ENCODE data around the gene KCNK3.
A peak's percentile ranks its signal among the peaks of the same experiment; 100 is the strongest.
"Not testable (repeated sequence)": the region's sequence is repeated elsewhere in the genome, so short reads cannot be mapped to it uniquely, and the experiment has no call there.

Gene KCNK3

DNA sequence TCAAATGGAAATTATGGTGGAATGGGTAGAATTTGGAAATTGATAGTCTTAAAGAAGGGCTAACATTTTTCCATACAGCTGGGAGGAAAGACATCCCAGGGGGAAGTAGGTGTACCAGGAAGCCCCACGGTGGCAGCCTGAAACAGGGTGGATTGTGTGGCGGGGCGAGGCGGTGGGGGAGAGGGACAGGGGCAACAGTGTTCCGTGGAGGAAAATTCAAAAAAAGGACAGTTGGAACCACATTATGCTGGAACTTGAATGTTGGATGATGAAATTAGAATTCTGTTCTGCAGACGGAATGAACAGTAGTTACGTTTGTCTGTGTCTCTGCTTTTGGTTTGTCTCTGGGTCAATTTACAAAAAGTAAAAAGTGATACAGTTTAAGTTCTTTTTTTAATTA, 40.7 kb upstream of the KCNK3 start:
- no peaks in the 10 kb centered on the region for H3K36me3 ChIP-seq (ENCODE audit: control insufficient read depth, insufficient read depth, low read length)
- peaks cover 4% of the 10 kb centered on the region; the same call in 1 of the 2 replicates for H3K4me1 ChIP-seq (ENCODE audit: control insufficient read depth, insufficient read depth, low read length)
- H3K9me3 ChIP-seq (ENCODE audit: control insufficient read depth, insufficient read depth, low read length), result no peaks in the 10 kb centered on the region
- no peak overlapping the region for H3K27ac ChIP-seq (ENCODE audit: low read length)
- no peak overlapping the region for H3K4me3 ChIP-seq (ENCODE audit: low read length)
- no CpG with 5 or more reads among the region's 7 CpGs for whole genome bisulfite sequencing (ENCODE audit: insufficient coverage, insufficient read length)
- no peaks in the 10 kb centered on the region for H3K27me3 ChIP-seq (ENCODE audit: control insufficient read depth, insufficient read depth, low read length)
- no peak for DNase-seq (ENCODE audit: low read depth, low spot score)

DNA sequence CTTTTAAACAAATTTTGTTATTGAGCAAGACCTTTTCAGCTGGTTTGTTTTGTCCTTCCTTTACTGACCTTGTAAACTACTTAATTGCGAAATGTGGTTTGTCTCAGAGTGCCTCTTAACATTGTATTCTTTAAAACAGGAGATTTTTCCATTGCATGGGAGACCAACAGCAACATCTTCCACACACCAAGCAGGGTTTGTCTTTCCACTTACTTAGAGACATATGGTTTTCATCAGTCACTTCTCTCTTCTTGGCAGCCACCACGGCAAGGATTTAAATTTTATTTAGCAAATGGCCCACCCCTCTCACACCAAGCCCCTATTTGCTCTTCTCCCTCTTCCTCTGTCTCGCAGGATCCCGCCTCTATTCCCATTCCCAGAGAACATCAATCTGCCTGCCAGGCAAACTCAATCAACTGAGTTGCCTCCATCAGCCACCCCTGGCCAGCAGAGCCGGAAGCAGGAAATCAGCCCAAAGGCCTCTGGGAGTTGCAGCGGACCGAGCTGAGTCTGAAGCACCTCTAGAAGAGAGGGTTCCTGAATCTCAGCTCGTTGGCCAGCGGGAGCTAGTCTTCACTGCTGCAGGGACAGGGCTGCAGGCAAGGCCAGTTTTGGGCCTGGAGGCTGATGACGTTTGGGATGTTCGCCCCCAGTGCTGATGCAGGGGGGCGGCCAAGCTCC, 40.0 kb upstream of the KCNK3 start:
- Histone ChIP-seq H3K4me3 (ENCODE audit: low read length) (no peak overlapping the region), H3K9me3 (ENCODE audit: control insufficient read depth, insufficient read depth, low read length) (no peaks in the 10 kb centered on the region), H3K27ac (ENCODE audit: low read length) (no peak overlapping the region), H3K27me3 (ENCODE audit: control insufficient read depth, insufficient read depth, low read length) (no peaks in the 10 kb centered on the region), H3K36me3 (ENCODE audit: control insufficient read depth, insufficient read depth, low read length) (no peaks in the 10 kb centered on the region), H3K4me1 (ENCODE audit: control insufficient read depth, insufficient read depth, low read length) (peaks cover 4% of the 10 kb centered on the region; the same call in 1 of the 2 replicates)
- no peak for DNase-seq (ENCODE audit: low read depth, low spot score)
- no CpG with 5 or more reads among the region's 12 CpGs for WGBS (ENCODE audit: insufficient coverage, insufficient read length)

DNA sequence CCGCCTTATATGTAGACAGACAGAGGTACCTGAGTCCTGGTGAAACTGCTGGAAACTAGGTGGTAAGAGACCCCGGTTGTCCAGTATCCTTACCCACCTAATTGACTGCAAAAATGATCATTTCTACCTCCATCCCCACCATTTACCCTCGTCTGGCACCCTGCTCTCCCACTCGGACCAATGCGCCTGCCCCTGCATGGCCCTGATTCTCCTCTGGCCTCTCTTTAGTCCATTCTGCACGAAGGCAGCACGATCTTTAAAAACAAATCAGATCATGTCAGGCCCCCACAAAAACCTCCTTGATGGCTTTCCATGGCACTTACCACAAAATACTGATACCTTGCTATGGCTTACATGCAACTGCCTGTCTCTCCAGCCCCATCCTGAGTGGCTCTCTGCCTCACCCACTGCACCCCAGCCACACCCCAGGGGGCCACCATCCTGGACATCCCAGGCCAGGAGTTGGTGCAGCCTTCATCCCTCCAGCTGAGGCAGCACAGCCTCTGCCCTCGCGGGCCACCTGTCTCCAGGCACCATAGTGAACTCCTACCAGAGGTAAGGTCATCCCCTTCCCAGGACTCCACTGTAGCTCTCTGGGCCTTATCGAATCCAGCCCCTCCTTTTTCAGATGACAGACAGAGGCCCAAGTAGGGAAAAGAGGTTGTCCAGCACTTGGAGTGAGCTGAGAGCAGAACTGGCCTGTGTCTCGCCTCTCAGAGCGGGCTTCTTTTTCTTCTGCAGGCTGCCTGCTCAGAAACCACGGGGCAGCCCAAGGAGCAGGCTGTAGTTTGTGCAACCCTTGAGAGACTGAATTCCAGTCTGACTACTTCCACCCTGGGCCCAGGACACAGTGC, 39.1 kb upstream of the KCNK3 start:
- no peak for DNase-seq (ENCODE audit: low read depth, low spot score)
- Histone ChIP-seq H3K4me1 (ENCODE audit: control insufficient read depth, insufficient read depth, low read length) (peaks cover 4% of the 10 kb centered on the region; the same call in 1 of the 2 replicates), H3K27ac (ENCODE audit: low read length) (no peak overlapping the region), H3K4me3 (ENCODE audit: low read length) (no peak overlapping the region), H3K27me3 (ENCODE audit: control insufficient read depth, insufficient read depth, low read length) (no peaks in the 10 kb centered on the region), H3K9me3 (ENCODE audit: control insufficient read depth, insufficient read depth, low read length) (no peaks in the 10 kb centered on the region), H3K36me3 (ENCODE audit: control insufficient read depth, insufficient read depth, low read length) (no peaks in the 10 kb centered on the region)
- WGBS (ENCODE audit: insufficient coverage, insufficient read length), result no CpG with 5 or more reads among the region's 13 CpGs

DNA sequence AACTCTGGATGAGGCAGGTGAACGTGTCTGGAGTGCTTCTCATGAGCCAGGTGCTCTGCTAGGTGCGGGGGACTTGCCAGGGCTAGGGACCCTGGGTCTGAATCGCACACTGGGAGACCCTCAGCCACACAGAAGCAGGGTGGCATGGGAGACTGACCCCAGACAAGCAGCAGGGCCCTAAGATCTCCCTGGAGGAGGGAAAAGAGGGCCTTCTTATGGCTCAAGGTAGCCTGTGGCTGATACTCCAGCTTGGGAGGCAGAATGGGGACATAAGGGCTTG, 38.5 kb upstream of the KCNK3 start:
- no CpG with 5 or more reads among the region's 3 CpGs for WGBS (ENCODE audit: insufficient coverage, insufficient read length)
- Histone ChIP-seq H3K27ac (ENCODE audit: low read length) (no peak overlapping the region), H3K27me3 (ENCODE audit: control insufficient read depth, insufficient read depth, low read length) (no peaks in the 10 kb centered on the region), H3K36me3 (ENCODE audit: control insufficient read depth, insufficient read depth, low read length) (no peaks in the 10 kb centered on the region), H3K4me3 (ENCODE audit: low read length) (no peak overlapping the region), H3K9me3 (ENCODE audit: control insufficient read depth, insufficient read depth, low read length) (no peaks in the 10 kb centered on the region), H3K4me1 (ENCODE audit: control insufficient read depth, insufficient read depth, low read length) (peaks cover 4% of the 10 kb centered on the region; the same call in 1 of the 2 replicates)
- DNase-seq (ENCODE audit: low read depth, low spot score), result no peak

DNA sequence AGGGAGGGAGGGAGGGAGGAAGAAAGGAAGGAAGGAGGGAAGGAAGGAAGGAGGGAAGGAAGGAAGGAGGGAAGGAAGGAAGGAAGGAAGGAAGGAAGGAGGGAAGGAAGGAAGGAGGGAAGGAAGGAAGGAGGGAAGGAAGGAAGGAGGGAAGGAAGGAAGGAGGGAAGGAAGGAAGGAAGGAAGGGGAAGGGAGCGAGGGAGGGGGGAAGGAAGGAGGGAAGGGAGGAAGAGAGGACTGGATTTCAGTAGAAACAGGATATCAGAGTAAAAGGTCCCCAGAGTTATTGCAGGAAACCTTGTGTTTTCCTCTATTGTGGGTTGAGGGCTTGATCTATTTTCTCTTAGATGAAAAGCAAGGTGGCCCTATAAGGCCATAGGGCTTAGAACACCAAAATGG, 37.4 kb upstream of the KCNK3 start:
- H3K9me3 ChIP-seq (ENCODE audit: control insufficient read depth, insufficient read depth, low read length); H3K36me3 ChIP-seq (ENCODE audit: control insufficient read depth, insufficient read depth, low read length); DNase-seq (ENCODE audit: low read depth, low spot score); H3K4me1 ChIP-seq (ENCODE audit: control insufficient read depth, insufficient read depth, low read length); H3K27ac ChIP-seq (ENCODE audit: low read length); H3K4me3 ChIP-seq (ENCODE audit: low read length); H3K27me3 ChIP-seq (ENCODE audit: control insufficient read depth, insufficient read depth, low read length): not testable (repeated sequence)
- no CpG with 5 or more reads among the region's 1 CpG for WGBS (ENCODE audit: insufficient coverage, insufficient read length)

DNA sequence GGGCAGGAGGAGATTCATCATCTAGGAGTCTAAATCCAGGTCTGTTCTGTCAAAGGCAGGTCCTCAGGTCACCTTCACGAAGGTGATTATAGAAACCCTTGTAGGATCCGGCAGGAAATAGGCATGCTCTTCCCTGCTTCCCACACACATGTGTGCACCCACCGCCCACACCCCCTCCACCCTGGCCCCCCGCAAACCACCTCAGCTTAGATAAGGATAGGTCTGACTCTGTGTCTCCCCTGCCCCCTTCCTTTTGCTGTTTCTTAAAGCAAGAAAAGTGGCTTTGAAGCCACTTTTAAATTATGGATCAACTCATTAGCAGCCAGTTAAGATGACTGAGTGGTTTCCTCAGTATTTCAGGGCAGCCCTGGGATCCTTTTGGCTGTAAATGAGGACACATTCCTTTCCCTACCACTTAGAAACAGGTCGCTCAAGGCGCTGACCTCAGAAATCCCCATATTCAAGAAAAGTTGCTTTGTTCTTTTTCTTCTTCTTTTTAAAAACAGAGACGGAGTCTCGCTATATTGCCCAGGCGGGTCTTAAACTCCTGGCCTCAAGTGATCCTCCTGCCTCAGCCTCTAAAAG, 36.8 kb upstream of the KCNK3 start:
- DNase-seq (ENCODE audit: low read depth, low spot score), result peak; percentile 35
- peaks cover 4% of the 10 kb centered on the region; the same call in 1 of the 2 replicates for H3K4me1 ChIP-seq (ENCODE audit: control insufficient read depth, insufficient read depth, low read length)
- H3K27ac ChIP-seq (ENCODE audit: low read length), result no peak overlapping the region
- no peak overlapping the region for H3K4me3 ChIP-seq (ENCODE audit: low read length)
- no peaks in the 10 kb centered on the region for H3K9me3 ChIP-seq (ENCODE audit: control insufficient read depth, insufficient read depth, low read length)
- WGBS (ENCODE audit: insufficient coverage, insufficient read length), result no CpG with 5 or more reads among the region's 9 CpGs
- no peaks in the 10 kb centered on the region for H3K27me3 ChIP-seq (ENCODE audit: control insufficient read depth, insufficient read depth, low read length)
- no peaks in the 10 kb centered on the region for H3K36me3 ChIP-seq (ENCODE audit: control insufficient read depth, insufficient read depth, low read length)

DNA sequence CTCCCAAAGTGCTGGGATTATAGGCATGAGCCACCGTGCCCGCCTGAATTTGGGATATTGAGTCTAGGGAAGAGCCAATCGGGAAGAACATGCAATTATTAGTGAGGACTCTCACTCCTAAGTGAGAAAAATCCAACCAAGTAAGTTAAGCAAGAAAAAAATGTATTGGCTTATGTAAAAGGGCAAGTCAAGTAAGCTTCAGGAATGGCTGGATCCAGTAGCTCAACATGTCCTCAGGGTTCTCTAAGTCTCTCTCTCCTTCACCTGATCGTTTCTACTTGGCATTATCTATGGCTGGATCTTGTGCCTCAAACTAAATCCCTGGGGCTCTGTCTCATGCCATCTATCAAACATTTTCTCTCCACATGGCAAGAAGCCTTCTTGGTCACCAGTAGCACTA, 35.3 kb upstream of the KCNK3 start:
- H3K27ac ChIP-seq (ENCODE audit: low read length), result no peak overlapping the region
- no CpG with 5 or more reads among the region's 4 CpGs for WGBS (ENCODE audit: insufficient coverage, insufficient read length)

DNA sequence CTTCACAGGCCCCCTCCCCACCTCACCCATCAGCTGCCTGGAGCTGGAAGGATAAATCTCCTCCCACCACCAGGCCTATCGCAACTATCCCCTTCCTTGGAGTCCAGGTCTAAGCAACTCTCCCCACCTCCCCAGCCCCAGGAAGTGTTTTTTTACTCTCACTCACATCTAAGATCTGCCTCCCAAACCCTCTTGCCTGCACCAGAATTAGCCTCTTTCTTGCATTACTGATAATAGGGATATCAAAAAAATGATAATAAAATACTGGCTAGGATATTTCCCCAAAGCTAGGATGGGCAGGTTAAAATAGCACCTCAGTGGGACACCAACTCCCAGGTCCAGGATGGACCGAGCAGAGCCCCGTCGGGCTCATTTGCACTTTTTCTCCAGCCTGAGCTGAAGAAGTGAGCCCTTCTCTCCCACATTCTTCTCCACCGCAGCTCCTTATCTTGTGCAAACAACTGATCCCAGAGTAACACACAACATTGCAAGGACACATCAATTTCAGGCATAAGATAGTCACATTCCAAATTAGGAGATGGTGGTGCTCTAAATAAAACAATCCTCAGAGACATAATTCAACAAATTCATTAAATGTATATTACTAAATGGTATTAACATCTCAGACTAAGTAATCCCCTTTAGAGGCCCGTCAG, 33.7 kb upstream of the KCNK3 start:
- Histone ChIP-seq H3K4me3 (ENCODE audit: low read length) (no peak overlapping the region), H3K9me3 (ENCODE audit: control insufficient read depth, insufficient read depth, low read length) (no peaks in the 10 kb centered on the region), H3K36me3 (ENCODE audit: control insufficient read depth, insufficient read depth, low read length) (no peaks in the 10 kb centered on the region), H3K27me3 (ENCODE audit: control insufficient read depth, insufficient read depth, low read length) (no peaks in the 10 kb centered on the region), H3K4me1 (ENCODE audit: control insufficient read depth, insufficient read depth, low read length) (peaks cover 4% of the 10 kb centered on the region; the same call in 1 of the 2 replicates), H3K27ac (ENCODE audit: low read length) (no peak overlapping the region)
- no CpG with 5 or more reads among the region's 6 CpGs for WGBS (ENCODE audit: insufficient coverage, insufficient read length)
- no peak for DNase-seq (ENCODE audit: low read depth, low spot score)

More for the DNA sequence above, 35.3 kb upstream of the KCNK3 start:
- H3K4me3 ChIP-seq (ENCODE audit: low read length), result no peak overlapping the region
- H3K27me3 ChIP-seq (ENCODE audit: control insufficient read depth, insufficient read depth, low read length), result no peaks in the 10 kb centered on the region
- no peak for DNase-seq (ENCODE audit: low read depth, low spot score)
- no peaks in the 10 kb centered on the region for H3K36me3 ChIP-seq (ENCODE audit: control insufficient read depth, insufficient read depth, low read length)
- H3K9me3 ChIP-seq (ENCODE audit: control insufficient read depth, insufficient read depth, low read length), result no peaks in the 10 kb centered on the region
- peaks cover 4% of the 10 kb centered on the region; the same call in 1 of the 2 replicates for H3K4me1 ChIP-seq (ENCODE audit: control insufficient read depth, insufficient read depth, low read length)

DNA sequence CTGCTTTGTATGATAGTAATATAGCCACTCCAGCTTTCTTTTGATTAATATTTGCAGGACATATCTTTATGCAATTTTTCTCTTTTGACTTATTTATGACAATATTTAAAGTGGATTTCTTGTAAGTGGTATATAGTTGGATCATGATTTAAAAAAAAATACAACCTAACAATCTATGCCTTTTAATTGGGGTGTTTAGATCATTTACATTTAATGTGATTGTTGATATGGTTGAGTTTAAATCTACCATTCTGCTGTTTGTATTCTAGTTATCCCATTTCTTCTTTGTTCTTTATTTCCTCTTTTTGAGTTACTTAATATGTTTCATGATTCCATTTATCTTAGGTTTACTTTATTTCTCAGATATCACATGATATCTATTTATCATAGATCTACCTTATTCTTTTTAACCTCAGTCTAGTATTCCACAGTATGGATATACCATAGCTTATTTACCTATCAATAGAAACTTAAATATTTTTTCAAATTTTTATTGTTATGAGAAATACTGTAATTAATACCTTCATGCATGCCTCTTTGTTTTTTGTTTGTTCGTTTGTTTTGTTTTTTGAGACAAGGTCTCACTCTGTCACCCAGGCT, 32.1 kb upstream of the KCNK3 start:
- no peaks in the 10 kb centered on the region for H3K4me1 ChIP-seq (ENCODE audit: control insufficient read depth, insufficient read depth, low read length)
- WGBS (ENCODE audit: insufficient coverage, insufficient read length), result no CpG with 5 or more reads among the region's 1 CpG
- H3K27ac ChIP-seq (ENCODE audit: low read length), result no peak overlapping the region
- no peak overlapping the region for H3K4me3 ChIP-seq (ENCODE audit: low read length)
- H3K36me3 ChIP-seq (ENCODE audit: control insufficient read depth, insufficient read depth, low read length), result no peaks in the 10 kb centered on the region
- no peaks in the 10 kb centered on the region for H3K27me3 ChIP-seq (ENCODE audit: control insufficient read depth, insufficient read depth, low read length)
- DNase-seq (ENCODE audit: low read depth, low spot score), result no peak
- no peaks in the 10 kb centered on the region for H3K9me3 ChIP-seq (ENCODE audit: control insufficient read depth, insufficient read depth, low read length)

DNA sequence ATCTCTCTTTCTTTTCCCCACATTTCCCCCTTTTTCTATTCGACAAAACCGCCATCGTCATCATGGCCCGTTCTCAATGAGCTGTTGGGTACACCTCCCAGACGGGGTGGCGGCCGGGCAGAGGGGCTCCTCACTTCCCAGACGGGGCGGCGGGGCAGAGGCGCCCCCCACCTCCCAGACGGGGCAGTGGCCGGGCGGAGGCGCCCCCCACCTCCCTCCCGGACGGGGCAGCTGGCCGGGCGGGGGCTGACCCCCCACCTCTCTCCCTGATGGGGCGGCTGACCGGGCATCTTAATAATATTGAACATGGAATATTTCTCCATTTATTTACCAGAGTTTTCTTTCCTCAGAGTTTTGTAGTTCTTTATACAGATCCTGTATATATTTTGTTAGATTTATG, 27.2 kb upstream of the KCNK3 start:
- H3K36me3 ChIP-seq (ENCODE audit: control insufficient read depth, insufficient read depth, low read length); H3K27ac ChIP-seq (ENCODE audit: low read length); DNase-seq (ENCODE audit: low read depth, low spot score); H3K9me3 ChIP-seq (ENCODE audit: control insufficient read depth, insufficient read depth, low read length); H3K4me1 ChIP-seq (ENCODE audit: control insufficient read depth, insufficient read depth, low read length); H3K27me3 ChIP-seq (ENCODE audit: control insufficient read depth, insufficient read depth, low read length); H3K4me3 ChIP-seq (ENCODE audit: low read length): not testable (repeated sequence)
- no CpG with 5 or more reads among the region's 21 CpGs for WGBS (ENCODE audit: insufficient coverage, insufficient read length)

Data from iPS DF 6.9 (cell line).